ENCODE measurements around the gene HSD17B12.

The HSD17B12 gene

GRCh38 chr11:43803766-43804165 is 123.2 kb downstream of the HSD17B12 start:
- no peak for DNase-seq (ENCODE audit: low read depth in 2 of 2)

- DNase-seq (ENCODE audit: low read depth in 2 of 2) = no peak
Observed at GRCh38 chr11:43806976-43807375, 126.4 kb downstream of the HSD17B12 start.

GRCh38 chr11:43810929-43811596 is 130.5 kb downstream of the HSD17B12 start:
- DNase-seq (ENCODE audit: low read depth in 2 of 2) = no peak

- DNase-seq (ENCODE audit: low read depth in 2 of 2) = no peak
Observed at GRCh38 chr11:43812471-43812870, 131.9 kb downstream of the HSD17B12 start.

- DNase-seq (ENCODE audit: low read depth in 2 of 2) = no peak
Observed at GRCh38 chr11:43818220-43818619, 137.7 kb downstream of the HSD17B12 start.

GRCh38 chr11:43819926-43820325 is 139.4 kb downstream of the HSD17B12 start:
- no peak for DNase-seq (ENCODE audit: low read depth in 2 of 2)

GRCh38 chr11:43823316-43823715 is 142.8 kb downstream of the HSD17B12 start:
- no peak for DNase-seq (ENCODE audit: low read depth in 2 of 2)

- DNase-seq (ENCODE audit: low read depth in 2 of 2) = no peak
Observed at GRCh38 chr11:43823851-43824250, 143.3 kb downstream of the HSD17B12 start.

- peak in 1 of 2 donors; percentile 12 for DNase-seq (ENCODE audit: low read depth in 2 of 2)
Observed at GRCh38 chr11:43825217-43825816, 144.8 kb downstream of the HSD17B12 start.

GRCh38 chr11:43830928-43831440 is 150.4 kb downstream of the HSD17B12 start:
- peak; percentile 23 to 41 for DNase-seq (ENCODE audit: low read depth in 2 of 2)

GRCh38 chr11:43832536-43832935 is 152.0 kb downstream of the HSD17B12 start:
- no peak for DNase-seq (ENCODE audit: low read depth in 2 of 2)

- DNase-seq (ENCODE audit: low read depth in 2 of 2) = no peak
Observed at GRCh38 chr11:43833657-43834073, 153.1 kb downstream of the HSD17B12 start.

GRCh38 chr11:43834286-43834685 is 153.7 kb downstream of the HSD17B12 start:
- DNase-seq (ENCODE audit: low read depth in 2 of 2) = no peak

GRCh38 chr11:43835104-43835503 is 154.6 kb downstream of the HSD17B12 start:
- DNase-seq (ENCODE audit: low read depth in 2 of 2) = no peak

GRCh38 chr11:43837879-43838278 is 157.3 kb downstream of the HSD17B12 start:
- DNase-seq (ENCODE audit: low read depth in 2 of 2) = no peak

- no peak for DNase-seq (ENCODE audit: low read depth in 2 of 2)
Observed at GRCh38 chr11:43842021-43842420, 161.5 kb downstream of the HSD17B12 start.

- no peak for DNase-seq (ENCODE audit: low read depth in 2 of 2)
Observed at GRCh38 chr11:43845816-43846215, 165.3 kb downstream of the HSD17B12 start.

- peak; percentile 44 to 52 for DNase-seq (ENCODE audit: low read depth in 2 of 2)
Observed at GRCh38 chr11:43852057-43852636, 171.6 kb downstream of the HSD17B12 start.

- DNase-seq (ENCODE audit: low read depth in 2 of 2) = no peak
Observed at GRCh38 chr11:43853781-43854180, 173.2 kb downstream of the HSD17B12 start.

- no peak for DNase-seq (ENCODE audit: low read depth in 2 of 2)
Observed at GRCh38 chr11:43856993-43857392, 176.5 kb downstream of the HSD17B12 start.

GRCh38 chr11:43861141-43861540 is 180.6 kb downstream of the HSD17B12 start:
- no peak for DNase-seq (ENCODE audit: low read depth in 2 of 2)

- DNase-seq (ENCODE audit: low read depth in 2 of 2) = no peak
Observed at GRCh38 chr11:43866520-43866919, 186.0 kb downstream of the HSD17B12 start.

- no peak for DNase-seq (ENCODE audit: low read depth in 2 of 2)
Observed at GRCh38 chr11:43866969-43867368, 186.4 kb downstream of the HSD17B12 start.
